ENCODE data around the gene BTG2.
A peak's percentile ranks its signal among the peaks of the same experiment; 100 is the strongest.

BTG2 gene

GRCh38 chr1:203276408-203276807 lies 28.9 kb upstream of the BTG2 start:
- DNase-seq (ENCODE audit: low read depth in 2 of 2, low spot score in 1 of 2): no peak

GRCh38 chr1:203276916-203277545 lies 28.3 kb upstream of the BTG2 start:
- DNase-seq (ENCODE audit: low read depth in 2 of 2, low spot score in 1 of 2): no peak

GRCh38 chr1:203278082-203278884 lies 27.0 kb upstream of the BTG2 start:
- no peak for DNase-seq (ENCODE audit: low read depth in 2 of 2, low spot score in 1 of 2)

DNA sequence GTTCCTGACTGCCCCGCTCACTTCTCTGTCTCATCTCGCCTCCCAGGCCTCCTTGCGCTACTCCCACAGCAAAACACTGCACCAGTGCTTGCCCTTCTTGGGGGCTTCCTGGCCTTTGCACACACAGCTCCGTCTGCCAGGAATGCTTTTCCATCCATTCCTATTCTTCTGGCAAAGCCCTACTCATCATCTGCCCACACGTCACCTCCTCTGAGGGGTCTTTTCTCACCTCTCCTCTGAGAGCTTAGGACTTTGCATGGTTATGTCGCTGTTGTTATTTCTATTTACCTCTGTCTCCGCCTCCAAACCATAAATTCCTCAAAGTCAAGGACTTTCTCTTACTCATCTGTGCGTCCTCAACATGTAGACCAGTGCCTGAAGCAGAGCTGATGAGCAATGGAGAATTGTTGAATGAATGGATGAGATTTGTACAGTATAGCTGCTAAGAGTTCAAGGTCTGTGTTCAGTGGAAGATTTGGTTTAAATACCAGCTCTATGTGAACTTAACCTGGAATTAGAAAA lies 26.4 kb upstream of the BTG2 start:
- no peak for DNase-seq (ENCODE audit: low read depth in 2 of 2, low spot score in 1 of 2)

DNA sequence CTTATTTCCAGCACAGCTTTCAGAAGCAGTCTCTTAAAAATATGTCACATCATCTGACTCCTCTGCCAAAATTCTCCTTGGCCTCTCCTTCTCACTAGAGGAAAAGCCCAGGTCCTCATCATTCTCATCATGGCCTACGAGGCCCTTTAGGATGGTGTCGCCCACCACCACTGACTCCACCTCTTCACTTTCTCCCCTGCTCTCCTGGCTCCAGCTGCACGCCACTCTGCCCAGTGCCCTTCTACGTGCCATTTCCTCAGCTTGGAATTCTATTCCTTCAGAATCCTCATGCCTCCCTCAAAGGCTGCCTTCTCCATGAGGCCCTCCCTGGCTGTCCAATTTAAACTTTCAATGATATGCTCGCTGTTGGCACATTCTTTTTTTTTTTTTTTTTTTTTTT lies 25.3 kb upstream of the BTG2 start:
- no peak for DNase-seq (ENCODE audit: low read depth in 2 of 2, low spot score in 1 of 2)

GRCh38 chr1:203281033-203281432 lies 24.3 kb upstream of the BTG2 start:
- no peak for DNase-seq (ENCODE audit: low read depth in 2 of 2, low spot score in 1 of 2)

- no peak for DNase-seq (ENCODE audit: low read depth in 2 of 2, low spot score in 1 of 2)
Measured at GRCh38 chr1:203281851-203282661, 23.3 kb upstream of the BTG2 start.

DNA sequence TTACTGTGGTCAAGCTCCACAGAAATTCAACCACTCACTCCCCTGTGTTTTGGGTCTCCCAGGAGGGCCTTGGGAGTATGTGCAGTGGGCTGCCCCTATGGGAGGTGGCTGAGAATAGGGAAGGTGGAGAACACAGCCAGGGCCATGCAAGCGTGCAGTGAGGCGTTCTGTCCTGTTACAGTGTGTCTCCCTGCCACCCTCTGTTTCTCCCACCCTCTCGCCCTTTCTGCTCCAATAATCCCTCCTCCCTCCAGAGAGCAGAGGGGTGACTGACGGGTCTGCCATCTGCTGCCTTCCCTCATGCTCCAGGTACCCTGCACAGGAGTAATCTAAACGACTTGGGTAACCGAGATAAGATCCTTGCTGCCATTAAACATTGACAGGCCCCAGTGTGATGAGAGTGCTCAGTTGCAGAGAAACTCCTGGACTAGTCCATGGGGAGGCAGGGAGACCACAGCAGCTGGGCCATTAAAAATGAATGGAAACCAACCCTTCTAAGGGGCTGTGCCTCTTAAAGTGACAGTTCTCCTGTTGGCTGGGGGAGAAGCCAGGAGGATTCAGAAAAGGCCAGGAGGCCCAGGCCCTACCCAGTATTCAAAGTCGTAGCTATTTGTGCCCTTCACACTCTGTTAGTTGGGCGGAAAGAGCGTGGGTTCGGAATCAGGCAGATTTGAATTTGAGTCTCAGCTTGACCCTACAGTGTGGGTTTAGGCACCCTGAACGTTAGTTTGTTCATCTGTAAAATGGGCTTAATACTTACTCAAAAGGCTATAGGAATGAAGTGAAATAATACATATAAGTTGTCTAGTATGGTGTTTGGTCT lies 22.4 kb upstream of the BTG2 start:
- no peak for DNase-seq (ENCODE audit: low read depth in 2 of 2, low spot score in 1 of 2)

DNA sequence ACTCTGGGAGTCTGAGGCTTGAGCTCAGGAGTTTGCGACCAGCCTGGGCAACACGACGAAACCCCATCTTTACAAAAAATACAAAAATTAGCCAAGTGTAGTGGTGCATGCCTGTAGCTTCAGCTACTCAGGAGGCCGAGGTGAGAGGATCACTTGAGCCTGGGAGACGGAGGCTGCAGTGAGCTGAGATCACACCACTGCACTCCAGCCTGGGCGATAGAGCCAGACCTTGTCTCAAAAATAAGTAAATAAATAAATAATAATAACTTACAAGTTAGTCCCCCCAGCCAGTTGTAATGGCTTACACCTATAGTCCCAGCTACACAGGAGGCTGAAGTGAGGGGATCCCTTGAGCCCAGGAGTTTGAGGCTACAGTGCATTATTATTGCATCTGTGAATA lies 21.7 kb upstream of the BTG2 start:
- DNase-seq (ENCODE audit: low read depth in 2 of 2, low spot score in 1 of 2): no peak

DNA sequence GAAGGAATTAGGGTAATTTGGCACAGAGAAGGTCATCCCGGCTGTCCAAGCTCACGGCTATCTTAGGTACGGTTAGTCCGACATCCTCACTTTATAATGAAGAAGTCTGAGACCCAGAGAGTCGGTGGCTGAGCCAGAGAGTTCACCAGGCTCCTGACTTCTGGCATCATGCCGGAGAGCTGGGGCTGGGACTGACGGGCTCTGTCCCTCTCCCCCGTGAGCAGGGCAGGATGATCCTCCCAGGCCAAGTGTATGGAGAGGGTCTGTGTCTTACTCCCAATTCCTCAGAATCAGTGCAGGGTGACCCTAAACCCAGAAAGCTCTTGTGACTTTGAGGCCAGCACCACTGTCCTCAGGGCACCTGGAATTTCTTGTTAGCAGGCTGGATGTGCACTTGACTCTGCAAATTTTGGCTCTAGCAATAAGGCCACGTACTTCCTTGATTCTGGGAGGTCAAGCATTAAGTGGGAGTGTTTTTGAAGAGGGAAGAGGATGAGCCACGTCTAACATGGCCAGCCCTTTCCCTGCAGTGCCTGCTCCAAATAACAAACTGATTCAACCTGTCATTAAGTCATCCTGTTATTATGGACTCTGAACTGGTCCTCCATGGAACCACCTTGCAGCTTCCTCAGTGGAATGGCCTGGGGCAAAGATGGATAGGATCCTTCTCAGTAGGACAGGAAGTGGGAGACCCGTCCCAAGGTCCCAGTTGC lies 20.8 kb upstream of the BTG2 start:
- DNase-seq (ENCODE audit: low read depth in 2 of 2, low spot score in 1 of 2): no peak

GRCh38 chr1:203286161-203286984 lies 18.9 kb upstream of the BTG2 start:
- DNase-seq (ENCODE audit: low read depth in 2 of 2, low spot score in 1 of 2): no peak

- no peak for DNase-seq (ENCODE audit: low read depth in 2 of 2, low spot score in 1 of 2)
Measured at GRCh38 chr1:203287109-203287893, 18.0 kb upstream of the BTG2 start.

DNA sequence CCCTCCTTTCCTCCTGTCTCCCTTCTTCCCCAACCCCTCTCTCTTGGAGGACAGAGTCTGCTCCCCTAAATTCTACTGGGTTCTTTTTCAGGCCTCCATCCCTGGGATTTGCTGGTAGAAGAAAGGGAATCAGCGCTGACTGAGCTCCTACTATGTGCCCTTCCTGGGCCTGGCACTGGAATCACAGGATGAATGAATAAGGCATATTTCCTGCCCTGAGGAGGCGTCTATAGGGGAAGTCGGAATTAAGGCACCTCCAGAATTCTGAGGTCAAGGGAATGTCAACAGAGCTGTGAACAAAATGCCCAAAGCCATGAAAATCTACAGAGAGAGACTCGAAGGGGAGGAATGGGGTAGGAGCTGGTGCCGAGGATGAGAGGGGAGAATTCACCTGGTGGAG lies 17.4 kb upstream of the BTG2 start:
- no peak for DNase-seq (ENCODE audit: low read depth in 2 of 2, low spot score in 1 of 2)

- DNase-seq (ENCODE audit: low read depth in 2 of 2, low spot score in 1 of 2): no peak
Measured at GRCh38 chr1:203288400-203288799, 16.9 kb upstream of the BTG2 start.

GRCh38 chr1:203289281-203289981 lies 15.9 kb upstream of the BTG2 start:
- peak; percentile 71 to 73 for DNase-seq (ENCODE audit: low read depth in 2 of 2, low spot score in 1 of 2)

DNA sequence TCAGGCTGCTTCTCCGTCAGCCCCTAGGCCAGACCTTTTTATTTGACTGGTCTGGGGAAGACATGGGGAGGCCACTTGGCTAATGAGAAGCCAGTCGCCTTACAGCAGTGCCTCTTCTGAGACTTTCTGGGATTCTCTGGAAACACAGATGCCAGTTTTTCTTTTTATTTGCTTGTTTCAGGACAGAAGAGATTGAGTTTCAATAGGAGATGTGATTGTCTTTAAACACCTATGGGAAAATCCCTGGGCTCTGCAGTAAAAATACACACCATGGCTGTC lies 15.4 kb upstream of the BTG2 start:
- DNase-seq (ENCODE audit: low read depth in 2 of 2, low spot score in 1 of 2): no peak

- DNase-seq (ENCODE audit: low read depth in 2 of 2, low spot score in 1 of 2): peak; percentile 95 to 97
Measured at GRCh38 chr1:203290261-203291089, 14.8 kb upstream of the BTG2 start.

Measured in stimulated activated CD8-positive, alpha-beta memory T cell treated with anti-CD3 and anti-CD28 coated beads, Interleukin-4, amount 100 ng/mL, for 1 hour (primary cell).